Activated B cell treated with CpG ODN at 0.5 μM for 24 hours (primary cell): ENCODE measurements around the gene ANKMY1. TPM values are rescaled to one million over a fixed set of nuclear protein-coding genes. Genes with fewer than 3 reads are reported as not detected.
A peak's percentile ranks its signal among the peaks of the same experiment; 100 is the strongest.

Experiments used
- ATAC-seq: fragments of 200-7000 bp; cut with Tn5 transposase; one replicate; pipeline ENCODE4 v1.10.0; 2021; ENCODE audit warnings: low read depth, mild to moderate bottlenecking, moderate library complexity
- CTCF ChIA-PET: fragments of 350-600 bp; sonication (Branson Sonifier 250); formaldehyde crosslinking; loops from one replicate; lab custom pipeline; 2021; ENCODE audit warnings: antibody characterized with exemption; lab: Charles Lee
- POLR2A ChIA-PET: fragments of 350-600 bp; sonication (Branson Sonifier 250); formaldehyde crosslinking; loops from one replicate; lab custom pipeline; 2021; ENCODE audit warnings: antibody characterized with exemption; lab: Charles Lee
- DNase-seq: peaks from one replicate; pipeline ENCODE4 v3.0.0; 2022
- H3K27ac Mint-ChIP-seq: one replicate; pipeline ENCODE4 v1.8.0; 2020; ENCODE audit warnings: mixed read lengths
- H3K27me3 Mint-ChIP-seq: one replicate; pipeline ENCODE4 v1.8.0; 2021; ENCODE audit warnings: mixed read lengths
- H3K36me3 Mint-ChIP-seq: one replicate; pipeline ENCODE4 v1.8.0; 2021; ENCODE audit warnings: low read depth, mixed read lengths
- H3K4me1 Mint-ChIP-seq: one replicate; pipeline ENCODE4 v1.8.0; 2021; ENCODE audit warnings: mixed read lengths
- H3K4me3 Mint-ChIP-seq: one replicate; pipeline ENCODE4 v1.8.0; 2020; ENCODE audit warnings: mild to moderate bottlenecking, mixed read lengths
- H3K9me3 Mint-ChIP-seq: one replicate; pipeline ENCODE4 v1.8.0; 2020; ENCODE audit warnings: mixed read lengths
- CTCF ChIP-seq: fragments of 200-600 bp; IDR thresholded peaks from one replicate; pipeline ENCODE4 v1.8.0; 2022; ENCODE audit warnings: antibody characterized with exemption, mild to moderate bottlenecking
- intact Hi-C: fragments of 100-400 bp; cut with micrococcal nuclease; formaldehyde crosslinking; loops from one replicate; pipeline ENCODE4 v1.15.1; 2024
- total RNA-seq: library from RNA; stranded (reverse); gene quantifications from 2 replicates; pipeline ENCODE4 v1.2.3, GENCODE V29; 2022

Gene ANKMY1
- total RNA-seq, 1 donor from 2014 or later: 40.4 TPM

GRCh38 chr2:240437861-240438809, 119.7 kb downstream of the ANKMY1 start:
- H3K27ac Mint-ChIP-seq: no peak overlapping the region
- H3K4me3 Mint-ChIP-seq: no peak overlapping the region
- TF ChIP-seq CTCF: peak; percentile 31
- ChIA-PET POLR2A (interaction anchor here (0.6 kb wide), 1 partner anchor 712 kb away, joined by 9 read pairs; the partner anchor contains the start of gene PPP1R7), CTCF (no interaction called here)
- ATAC-seq: peak; percentile 26
- no peaks in the 10 kb centered on the region for H3K36me3 Mint-ChIP-seq
- peaks cover 11% of the 10 kb centered on the region for H3K4me1 Mint-ChIP-seq
- intact Hi-C loops: loop anchor here (1.0 kb wide), 3 partner anchors 205 to 377 kb away; no protein-coding TSS in a partner anchor
- peak; percentile 66 for DNase-seq
- H3K27me3 Mint-ChIP-seq: peaks cover 10% of the 10 kb centered on the region
- no peaks in the 10 kb centered on the region for H3K9me3 Mint-ChIP-seq

- TF ChIP-seq CTCF: no peak
- intact Hi-C loops: no loop called here
- H3K36me3 Mint-ChIP-seq: no peaks in the 10 kb centered on the region
- no peak overlapping the region for H3K4me3 Mint-ChIP-seq
- H3K27ac Mint-ChIP-seq: no peak overlapping the region
- H3K4me1 Mint-ChIP-seq: peaks cover 11% of the 10 kb centered on the region
- no peaks in the 10 kb centered on the region for H3K9me3 Mint-ChIP-seq
- H3K27me3 Mint-ChIP-seq: peaks cover 11% of the 10 kb centered on the region
- DNase-seq (no peak), ATAC-seq (no peak)
- CTCF ChIA-PET: no interaction called here
- POLR2A ChIA-PET: no interaction called here
Observed at GRCh38 chr2:240437551-240437860, 120.3 kb downstream of the ANKMY1 start.

GRCh38 chr2:240436683-240437550, 120.9 kb downstream of the ANKMY1 start:
- H3K27ac Mint-ChIP-seq: no peak overlapping the region
- ATAC-seq (no peak), DNase-seq (no peak)
- no peaks in the 10 kb centered on the region for H3K36me3 Mint-ChIP-seq
- no peaks in the 10 kb centered on the region for H3K9me3 Mint-ChIP-seq
- no peak for TF ChIP-seq CTCF
- intact Hi-C loops: no loop called here
- ChIA-PET CTCF (interaction anchor here (0.5 kb wide), 1 partner anchor 444 kb away, joined by 3 read pairs; no protein-coding TSS in a partner anchor), POLR2A (interaction anchor here (0.7 to 0.9 kb wide), 2 partner anchors 13 to 285 kb away, joined by 3 read pairs; no protein-coding TSS in a partner anchor)
- peaks cover 11% of the 10 kb centered on the region for H3K27me3 Mint-ChIP-seq
- peaks cover 11% of the 10 kb centered on the region for H3K4me1 Mint-ChIP-seq
- peak overlapping the region; percentile 41 for H3K4me3 Mint-ChIP-seq

GRCh38 chr2:240435948-240436682, 121.7 kb downstream of the ANKMY1 start:
- H3K27me3 Mint-ChIP-seq: peaks cover 11% of the 10 kb centered on the region
- TF ChIP-seq CTCF: no peak
- H3K4me3 Mint-ChIP-seq: peak overlapping the region; percentile 50
- POLR2A ChIA-PET: interaction anchor here (0.7 to 0.9 kb wide), 2 partner anchors 14 to 285 kb away, joined by 3 read pairs; no protein-coding TSS in a partner anchor
- CTCF ChIA-PET: interaction anchor here (0.5 kb wide), 1 partner anchor 444 kb away, joined by 3 read pairs; no protein-coding TSS in a partner anchor
- H3K27ac Mint-ChIP-seq: no peak overlapping the region
- DNase-seq: peak; percentile 41
- no peaks in the 10 kb centered on the region for H3K9me3 Mint-ChIP-seq
- ATAC-seq: peak; percentile 1
- no peaks in the 10 kb centered on the region for H3K36me3 Mint-ChIP-seq
- intact Hi-C loops: loop anchor here (1.0 to 2.0 kb wide), 6 partner anchors 125 to 1035 kb away; partner anchors contain the start of genes CAPN10, COPS9, DUSP28 and HDAC4
- peaks cover 11% of the 10 kb centered on the region for H3K4me1 Mint-ChIP-seq
